ENCODE measurements around the gene INSC. TPM values are rescaled to one million over a fixed set of nuclear protein-coding genes. Genes with fewer than 3 reads are reported as not detected.

INSC gene
- total and polyA plus RNA-seq, 4 experiments from 2014 or later = 0.35 TPM; not detected in 3

GRCh38 chr11:15074206-15075161 is 40.2 kb upstream of the INSC start:
- intact Hi-C loops (cut with micrococcal nuclease) = loop anchor here (1.0 to 2.0 kb wide), 6 partner anchors 68 to 1302 kb away; no protein-coding TSS in a partner anchor
- H3K9me3 Mint-ChIP-seq = peaks cover 0 to 9% (median 5%) of the 10 kb centered on the region in 8 donors
- H3K36me3 Mint-ChIP-seq = no peaks in the 10 kb centered on the region
- H3K27ac Mint-ChIP-seq = peak overlapping the region; percentile 52 to 79 (median 68)
- H3K9me3 ChIP-seq (ENCODE audit: control insufficient read depth in 1 of 2, low read length in 2 of 2) = no peaks in the 10 kb centered on the region
- peaks cover 17% of the 10 kb centered on the region for H3K4me1 ChIP-seq (ENCODE audit: insufficient read depth, low read length)
- H3K4me1 Mint-ChIP-seq = peaks cover 7 to 21% (median 15%) of the 10 kb centered on the region in 4 donors
- POLR2A ChIA-PET (ENCODE audit: partially characterized antibody) = interaction anchor here (0.9 to 2.9 kb wide), 3 partner anchors 166 to 309 kb away, joined by 3 to 17 read pairs (median 3); no protein-coding TSS in a partner anchor
- DNase-seq = peak; percentile 74 to 85 (median 76)
- peak overlapping the region; percentile 54 to 57 for H3K4me3 ChIP-seq (ENCODE audit: low read length in 2 of 2)
- CTCF ChIA-PET (ENCODE audit: partially characterized antibody) = interaction anchor here (0.6 to 9.9 kb wide), 20 partner anchors 11 to 1302 kb away, joined by 3 to 202 read pairs (median 4); partner anchors contain the start of gene CYP2R1
- no peak overlapping the region for H3K27ac ChIP-seq (ENCODE audit: low read depth, low read length)
- H3K27me3 ChIP-seq (ENCODE audit: insufficient read depth, low read length) = peaks cover 3% of the 10 kb centered on the region
- H3K27me3 Mint-ChIP-seq = peaks cover 1 to 9% of the 10 kb centered on the region in 2 donors
- H3K36me3 ChIP-seq (ENCODE audit: insufficient read depth, low read length) = no peaks in the 10 kb centered on the region
- H3K4me3 Mint-ChIP-seq = peak overlapping the region; percentile 73 to 90 (median 84)

DNA sequence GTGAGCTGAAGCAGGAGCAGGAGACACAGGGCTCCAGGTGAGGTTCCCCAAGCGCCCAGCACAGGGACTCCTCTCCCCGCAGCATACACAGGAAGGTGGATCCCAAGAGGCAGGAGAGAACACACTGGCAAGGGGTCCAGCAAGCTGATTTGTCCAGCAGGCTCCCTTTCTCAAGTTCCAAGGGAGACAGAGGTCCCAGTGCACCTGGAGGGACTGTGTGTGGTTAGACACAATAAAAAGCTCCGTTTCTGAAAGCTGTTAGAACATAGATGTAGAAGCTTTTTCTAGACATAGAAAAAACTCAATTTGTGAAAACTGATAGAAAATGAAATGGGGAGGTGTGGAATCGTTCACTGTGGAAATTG is 39.6 kb upstream of the INSC start:
- POLR2A ChIA-PET (ENCODE audit: partially characterized antibody) = interaction anchor here (0.9 to 2.9 kb wide), 3 partner anchors 166 to 310 kb away, joined by 3 to 17 read pairs (median 3); no protein-coding TSS in a partner anchor
- Histone ChIP-seq H3K4me1 (ENCODE audit: insufficient read depth, low read length) (peaks cover 17% of the 10 kb centered on the region), H3K36me3 (ENCODE audit: insufficient read depth, low read length) (no peaks in the 10 kb centered on the region), H3K27ac (ENCODE audit: low read depth, low read length) (no peak overlapping the region), H3K27me3 (ENCODE audit: insufficient read depth, low read length) (peaks cover 3% of the 10 kb centered on the region), H3K9me3 (ENCODE audit: control insufficient read depth in 1 of 2, low read length in 2 of 2) (no peaks in the 10 kb centered on the region), H3K4me3 (ENCODE audit: low read length in 2 of 2) (no peak overlapping the region)
- Mint-ChIP-seq H3K27ac (peak overlapping the region in 2 of 7 donors; percentile 65 to 68), H3K4me1 (peaks cover 7 to 21% (median 15%) of the 10 kb centered on the region in 4 donors), H3K27me3 (peaks cover 1 to 9% of the 10 kb centered on the region in 2 donors), H3K9me3 (peaks cover 0 to 5% (median under 1%) of the 10 kb centered on the region in 8 donors), H3K36me3 (no peaks in the 10 kb centered on the region), H3K4me3 (peak overlapping the region in 5 of 8 donors; percentile 83 to 90 (median 85))
- CTCF ChIA-PET (ENCODE audit: partially characterized antibody) = interaction anchor here (0.6 to 9.9 kb wide), 16 partner anchors 10 to 775 kb away, joined by 3 to 202 read pairs (median 6); partner anchors contain the start of gene CYP2R1
- no peak for DNase-seq
- intact Hi-C loops (cut with micrococcal nuclease) = loop anchor here (1.0 to 2.0 kb wide), 5 partner anchors 68 to 285 kb away; no protein-coding TSS in a partner anchor

- Mint-ChIP-seq H3K4me1 (no peaks in the 10 kb centered on the region), H3K9me3 (peaks cover 0 to 7% (median 0%) of the 10 kb centered on the region in 8 donors), H3K27me3 (peaks cover 4 to 17% of the 10 kb centered on the region in 2 donors), H3K36me3 (no peaks in the 10 kb centered on the region), H3K27ac (no peak overlapping the region), H3K4me3 (no peak overlapping the region)
- Histone ChIP-seq H3K9me3 (ENCODE audit: control insufficient read depth in 1 of 2, low read length in 2 of 2) (no peaks in the 10 kb centered on the region), H3K4me1 (ENCODE audit: insufficient read depth, low read length) (no peaks in the 10 kb centered on the region), H3K36me3 (ENCODE audit: insufficient read depth, low read length) (no peaks in the 10 kb centered on the region), H3K4me3 (ENCODE audit: low read length in 2 of 2) (no peak overlapping the region), H3K27me3 (ENCODE audit: insufficient read depth, low read length) (no peaks in the 10 kb centered on the region), H3K27ac (ENCODE audit: low read depth, low read length) (no peak overlapping the region)
- ChIA-PET POLR2A (ENCODE audit: partially characterized antibody) (no interaction called here), CTCF (ENCODE audit: partially characterized antibody) (interaction anchor here (1.0 to 4.2 kb wide), 2 partner anchors 9 to 14 kb away, joined by 3 to 19 read pairs; no protein-coding TSS in a partner anchor)
- DNase-seq = no peak
- intact Hi-C loops (cut with micrococcal nuclease) = no loop called here
Observed at GRCh38 chr11:15091175-15091574, 23.5 kb upstream of the INSC start.

DNA sequence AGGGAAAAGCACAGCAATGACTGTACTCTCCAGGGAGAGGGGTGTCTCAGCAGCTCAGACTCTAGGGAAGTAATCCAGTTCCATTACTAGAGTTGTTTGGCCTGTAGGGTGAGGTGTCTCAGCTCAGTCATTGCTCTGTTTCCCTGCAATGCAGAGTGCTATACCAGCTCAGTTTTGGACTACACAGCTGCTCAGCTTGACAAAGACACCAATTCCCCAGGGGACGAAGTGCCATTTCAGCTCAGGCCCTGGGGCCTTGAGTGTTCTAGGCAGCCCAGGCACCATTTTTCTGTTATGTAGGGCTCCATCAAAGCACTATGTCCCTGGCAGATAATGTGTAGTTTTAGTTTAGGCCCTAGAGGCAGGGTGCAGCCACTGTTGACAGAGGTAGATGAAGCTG is 23.1 kb upstream of the INSC start:
- Mint-ChIP-seq H3K9me3 (peaks cover 0 to 7% (median 0%) of the 10 kb centered on the region in 8 donors), H3K4me3 (no peak overlapping the region), H3K36me3 (no peaks in the 10 kb centered on the region), H3K27me3 (peaks cover 4 to 17% of the 10 kb centered on the region in 2 donors), H3K4me1 (no peaks in the 10 kb centered on the region), H3K27ac (no peak overlapping the region)
- CTCF ChIA-PET (ENCODE audit: partially characterized antibody) = interaction anchor here (0.5 to 4.2 kb wide), 3 partner anchors 9 to 804 kb away, joined by 3 to 19 read pairs (median 3); no protein-coding TSS in a partner anchor
- no peak overlapping the region for H3K4me3 ChIP-seq (ENCODE audit: low read length in 2 of 2)
- H3K27me3 ChIP-seq (ENCODE audit: insufficient read depth, low read length) = no peaks in the 10 kb centered on the region
- intact Hi-C loops (cut with micrococcal nuclease) = no loop called here
- no peaks in the 10 kb centered on the region for H3K36me3 ChIP-seq (ENCODE audit: insufficient read depth, low read length)
- DNase-seq = no peak
- H3K27ac ChIP-seq (ENCODE audit: low read depth, low read length) = no peak overlapping the region
- H3K4me1 ChIP-seq (ENCODE audit: insufficient read depth, low read length) = no peaks in the 10 kb centered on the region
- no peaks in the 10 kb centered on the region for H3K9me3 ChIP-seq (ENCODE audit: control insufficient read depth in 1 of 2, low read length in 2 of 2)
- POLR2A ChIA-PET (ENCODE audit: partially characterized antibody) = no interaction called here

- Histone ChIP-seq H3K27me3 (ENCODE audit: insufficient read depth, low read length) (no peaks in the 10 kb centered on the region), H3K27ac (ENCODE audit: low read depth, low read length) (no peak overlapping the region), H3K9me3 (ENCODE audit: control insufficient read depth in 1 of 2, low read length in 2 of 2) (no peaks in the 10 kb centered on the region), H3K4me1 (ENCODE audit: insufficient read depth, low read length) (no peaks in the 10 kb centered on the region), H3K4me3 (ENCODE audit: low read length in 2 of 2) (no peak overlapping the region), H3K36me3 (ENCODE audit: insufficient read depth, low read length) (no peaks in the 10 kb centered on the region)
- H3K36me3 Mint-ChIP-seq = no peaks in the 10 kb centered on the region
- DNase-seq = no peak
- H3K27me3 Mint-ChIP-seq = peaks cover 8 to 16% of the 10 kb centered on the region in 2 donors
- peaks cover 0 to 2% (median 0%) of the 10 kb centered on the region in 8 donors for H3K9me3 Mint-ChIP-seq
- no peaks in the 10 kb centered on the region for H3K4me1 Mint-ChIP-seq
- H3K27ac Mint-ChIP-seq = no peak overlapping the region
- H3K4me3 Mint-ChIP-seq = no peak overlapping the region
- ChIA-PET CTCF (ENCODE audit: partially characterized antibody) (interaction anchor here (1.0 to 1.6 kb wide), 5 partner anchors 11 to 119 kb away, joined by 3 to 4 read pairs (median 3); no protein-coding TSS in a partner anchor), POLR2A (ENCODE audit: partially characterized antibody) (no interaction called here)
- intact Hi-C loops (cut with micrococcal nuclease) = no loop called here
Observed at GRCh38 chr11:15093432-15093831, 21.3 kb upstream of the INSC start.

DNA sequence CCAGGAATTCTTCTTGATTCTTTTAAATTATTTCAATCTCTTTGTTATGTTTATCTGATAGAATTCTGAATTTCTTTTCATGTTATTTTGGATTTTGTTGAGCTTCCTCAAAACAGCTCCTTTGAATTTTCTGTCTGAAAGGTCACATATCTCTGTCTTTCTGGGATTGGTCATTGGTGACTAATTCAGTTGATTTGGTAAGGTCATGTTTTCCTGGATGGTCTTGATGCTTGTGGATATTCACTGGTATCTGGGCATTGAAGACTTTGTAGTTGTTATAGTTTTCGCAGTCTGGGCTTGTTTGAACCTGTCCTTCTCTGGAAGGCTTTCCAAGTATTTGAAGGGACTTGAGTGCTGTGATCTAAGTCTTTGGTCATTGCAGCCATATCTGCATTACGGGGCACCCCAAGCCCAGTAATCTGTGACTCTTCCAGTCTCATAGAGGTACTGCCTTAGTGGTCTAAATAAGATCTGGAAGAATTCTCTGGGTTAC is 18.9 kb upstream of the INSC start:
- H3K36me3 ChIP-seq (ENCODE audit: insufficient read depth, low read length) = no peaks in the 10 kb centered on the region
- CTCF ChIA-PET (ENCODE audit: partially characterized antibody) = interaction anchor here (1.7 kb wide), 1 partner anchor 10 kb away, joined by 7 read pairs; no protein-coding TSS in a partner anchor
- H3K27me3 Mint-ChIP-seq = peaks cover 6 to 12% of the 10 kb centered on the region in 2 donors

More for the DNA sequence above, 18.9 kb upstream of the INSC start:
- intact Hi-C loops (cut with micrococcal nuclease) = no loop called here
- no peak overlapping the region for H3K4me3 Mint-ChIP-seq
- H3K9me3 Mint-ChIP-seq = peaks cover 0 to 3% (median 0%) of the 10 kb centered on the region in 8 donors
- Histone ChIP-seq H3K27ac (ENCODE audit: low read depth, low read length) (no peak overlapping the region), H3K27me3 (ENCODE audit: insufficient read depth, low read length) (no peaks in the 10 kb centered on the region), H3K4me3 (ENCODE audit: low read length in 2 of 2) (no peak overlapping the region), H3K4me1 (ENCODE audit: insufficient read depth, low read length) (no peaks in the 10 kb centered on the region), H3K9me3 (ENCODE audit: control insufficient read depth in 1 of 2, low read length in 2 of 2) (no peaks in the 10 kb centered on the region)
- no peaks in the 10 kb centered on the region for H3K36me3 Mint-ChIP-seq
- H3K27ac Mint-ChIP-seq = no peak overlapping the region
- no peak for DNase-seq
- H3K4me1 Mint-ChIP-seq = no peaks in the 10 kb centered on the region
- POLR2A ChIA-PET (ENCODE audit: partially characterized antibody) = no interaction called here

Data from CD4-positive, alpha-beta memory T cell (primary cell).